Measurements from ENCODE around the gene C4orf50.

- TF ChIP-seq CTCF (IDR thresholded peaks at IDR 0.05; ENCODE audit: borderline replicate concordance, extremely low read depth, low read length, poor library complexity, severe bottlenecking) = peak; percentile 17
- no peak for TF ChIP-seq EZH2 (IDR thresholded peaks at IDR 0.05; ENCODE audit: borderline replicate concordance, low read depth, low read length, severe bottlenecking)
Measured at GRCh38 chr4:6044805-6045204, 26.6 kb upstream of the C4orf50 start.

All from DND-41 (cell line).